Mesothelial cell of epicardium (in vitro differentiated cells): ENCODE measurements around the gene BCO1. TPM values are rescaled to one million over a fixed set of nuclear protein-coding genes. Genes with fewer than 3 reads are reported as not detected.
A peak's percentile ranks its signal among the peaks of the same experiment; 100 is the strongest.

Source experiments
- DNase-seq, 2 experiments: peaks; one replicate each; pipeline ENCODE4 v3.0.0; 2021; ENCODE audit warnings: low spot score in 2 of 2; ENCODE audit not compliant: unreplicated experiment in 2 of 2
- H3K27ac Mint-ChIP-seq: 2 replicates; pipeline ENCODE4 v1.8.0; 2021; ENCODE audit warnings: mixed read lengths
- H3K27me3 Mint-ChIP-seq: 2 replicates; pipeline ENCODE4 v1.8.0; 2021; ENCODE audit warnings: low read depth, mixed read lengths
- H3K36me3 Mint-ChIP-seq: 2 replicates; pipeline ENCODE4 v1.8.0; 2021; ENCODE audit warnings: mixed read lengths
- H3K4me1 Mint-ChIP-seq: 2 replicates; pipeline ENCODE4 v1.8.0; 2021; ENCODE audit warnings: mixed read lengths
- H3K4me3 Mint-ChIP-seq: 2 replicates; pipeline ENCODE4 v1.8.0; 2021; ENCODE audit warnings: mild to moderate bottlenecking, moderate library complexity, mixed read lengths
- H3K9me3 Mint-ChIP-seq: 2 replicates; pipeline ENCODE4 v1.8.0; 2021; ENCODE audit warnings: mixed read lengths
- total RNA-seq: library from RNA; stranded (reverse); gene quantifications from 3 replicates; pipeline ENCODE4 v1.2.1, GENCODE V29; 2021
- TF ChIP-seq, protein P1 (sequence below): fragments of 200-600 bp; sonication (generic); IDR thresholded peaks from one replicate; pipeline ENCODE4 v1.5.0; 2021; ENCODE audit warnings: antibody characterized with exemption; ENCODE audit not compliant: unreplicated experiment

The BCO1 gene
- total RNA-seq, 1 donor from 2014 or later: not detected

DNA sequence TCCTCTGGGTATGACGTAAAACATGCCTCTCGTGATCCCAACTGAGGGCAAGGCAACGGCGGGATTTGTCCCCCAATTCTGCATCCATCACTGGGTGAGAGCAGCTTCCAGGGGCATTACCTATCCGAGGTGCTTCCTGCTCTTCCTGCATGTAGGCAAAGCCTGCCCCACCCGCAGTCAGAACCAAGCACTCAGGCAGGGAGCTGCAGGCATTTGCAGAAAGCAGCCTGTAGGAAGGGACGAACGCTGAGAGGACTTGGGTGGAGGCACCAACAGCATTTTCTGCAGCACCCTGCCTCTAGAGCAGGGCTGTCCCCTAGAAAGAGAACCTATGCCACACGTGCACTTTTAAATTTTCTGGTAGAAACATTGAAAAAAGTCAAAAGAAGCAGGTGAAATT, 5.5 kb downstream of the BCO1 start:
- H3K36me3 Mint-ChIP-seq: no peaks in the 10 kb centered on the region
- no peaks in the 10 kb centered on the region for H3K27me3 Mint-ChIP-seq
- peaks cover 2% of the 10 kb centered on the region for H3K4me1 Mint-ChIP-seq
- no peak overlapping the region for H3K4me3 Mint-ChIP-seq
- TF ChIP-seq, protein P1, sequence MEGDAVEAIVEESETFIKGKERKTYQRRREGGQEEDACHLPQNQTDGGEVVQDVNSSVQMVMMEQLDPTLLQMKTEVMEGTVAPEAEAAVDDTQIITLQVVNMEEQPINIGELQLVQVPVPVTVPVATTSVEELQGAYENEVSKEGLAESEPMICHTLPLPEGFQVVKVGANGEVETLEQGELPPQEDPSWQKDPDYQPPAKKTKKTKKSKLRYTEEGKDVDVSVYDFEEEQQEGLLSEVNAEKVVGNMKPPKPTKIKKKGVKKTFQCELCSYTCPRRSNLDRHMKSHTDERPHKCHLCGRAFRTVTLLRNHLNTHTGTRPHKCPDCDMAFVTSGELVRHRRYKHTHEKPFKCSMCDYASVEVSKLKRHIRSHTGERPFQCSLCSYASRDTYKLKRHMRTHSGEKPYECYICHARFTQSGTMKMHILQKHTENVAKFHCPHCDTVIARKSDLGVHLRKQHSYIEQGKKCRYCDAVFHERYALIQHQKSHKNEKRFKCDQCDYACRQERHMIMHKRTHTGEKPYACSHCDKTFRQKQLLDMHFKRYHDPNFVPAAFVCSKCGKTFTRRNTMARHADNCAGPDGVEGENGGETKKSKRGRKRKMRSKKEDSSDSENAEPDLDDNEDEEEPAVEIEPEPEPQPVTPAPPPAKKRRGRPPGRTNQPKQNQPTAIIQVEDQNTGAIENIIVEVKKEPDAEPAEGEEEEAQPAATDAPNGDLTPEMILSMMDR: no peak
- no peak for DNase-seq
- no peaks in the 10 kb centered on the region for H3K9me3 Mint-ChIP-seq
- H3K27ac Mint-ChIP-seq: no peak overlapping the region

DNA sequence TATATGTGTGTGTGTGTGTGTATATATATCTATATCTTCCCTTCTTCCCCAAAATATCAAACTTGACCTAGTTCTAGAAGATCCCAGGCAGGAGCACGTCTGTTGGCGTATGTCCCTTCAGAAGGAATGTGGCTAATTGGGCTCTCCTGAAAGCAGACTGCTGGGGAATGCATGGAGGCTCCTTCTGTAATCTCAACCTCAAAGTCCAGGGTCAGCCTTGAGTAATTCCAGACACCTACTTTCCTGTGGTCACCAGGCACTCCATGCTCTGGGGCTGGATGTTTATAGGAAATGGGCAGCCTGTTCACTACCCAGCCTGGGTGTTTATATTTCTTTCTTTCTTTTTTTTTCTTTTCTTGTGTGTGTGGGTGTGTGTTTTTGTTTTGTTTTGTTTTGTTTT, 13.4 kb downstream of the BCO1 start:
- Mint-ChIP-seq H3K36me3 (no peaks in the 10 kb centered on the region), H3K27me3 (no peaks in the 10 kb centered on the region), H3K4me3 (no peak overlapping the region), H3K27ac (peak overlapping the region; percentile 89), H3K9me3 (no peaks in the 10 kb centered on the region), H3K4me1 (peaks cover 6% of the 10 kb centered on the region)
- no peak for DNase-seq
- TF ChIP-seq, protein P1: no peak

DNA sequence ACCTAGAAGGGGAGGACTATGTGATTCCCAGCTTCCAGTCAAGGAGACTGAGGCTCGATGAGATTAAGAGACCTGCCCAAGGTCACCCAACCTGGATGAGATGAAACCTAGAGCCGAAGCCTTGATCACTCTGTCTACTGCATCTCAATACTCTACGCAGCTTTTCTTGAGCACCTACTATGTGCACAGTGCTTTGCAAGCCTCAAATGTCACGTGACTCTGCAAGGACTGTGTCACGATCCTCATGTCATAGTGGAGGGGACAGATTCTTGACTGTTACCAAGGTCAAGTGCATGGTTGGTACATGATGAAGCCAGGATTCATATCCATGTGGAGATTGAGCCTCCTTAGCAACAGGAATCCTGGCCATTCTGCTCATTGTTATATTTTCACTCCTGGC, 14.7 kb downstream of the BCO1 start:
- Mint-ChIP-seq H3K9me3 (no peaks in the 10 kb centered on the region), H3K36me3 (no peaks in the 10 kb centered on the region), H3K27me3 (no peaks in the 10 kb centered on the region), H3K27ac (no peak overlapping the region), H3K4me1 (peaks cover 6% of the 10 kb centered on the region), H3K4me3 (no peak overlapping the region)
- DNase-seq: no peak
- TF ChIP-seq, protein P1: no peak

DNA sequence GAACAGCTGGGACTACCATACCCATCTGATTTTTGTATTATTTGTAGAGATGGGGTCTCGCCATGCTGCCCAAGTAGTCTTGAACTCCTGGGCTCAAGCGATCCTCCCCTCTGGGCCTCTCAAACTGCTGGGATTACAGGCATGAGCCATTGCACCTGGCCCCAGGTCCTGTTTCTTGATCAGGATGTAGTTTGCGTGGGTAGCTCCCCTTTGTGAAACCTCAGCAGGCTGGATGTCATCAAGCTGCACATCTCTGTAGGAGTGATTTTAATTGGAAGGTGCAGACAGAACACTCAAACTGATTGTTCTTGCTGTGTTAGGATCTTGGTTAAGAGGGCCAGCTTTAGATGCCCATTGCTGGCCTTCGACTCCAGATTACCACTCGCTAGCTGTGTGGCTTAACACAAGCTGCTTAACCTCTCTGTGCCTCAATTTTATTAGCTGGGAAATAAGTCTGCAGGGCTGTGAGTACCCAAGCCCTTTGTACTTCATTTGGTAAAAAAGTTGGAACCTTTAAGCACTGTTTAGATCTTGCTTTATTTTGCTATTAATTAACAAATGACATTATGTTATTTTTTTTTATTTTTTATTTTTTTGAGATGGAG, 16.5 kb downstream of the BCO1 start:
- Mint-ChIP-seq H3K9me3 (peaks cover 3% of the 10 kb centered on the region), H3K4me1 (peaks cover 11% of the 10 kb centered on the region), H3K36me3 (no peaks in the 10 kb centered on the region), H3K4me3 (no peak overlapping the region), H3K27ac (no peak overlapping the region), H3K27me3 (no peaks in the 10 kb centered on the region)
- DNase-seq: no peak
- TF ChIP-seq, protein P1: no peak

DNA sequence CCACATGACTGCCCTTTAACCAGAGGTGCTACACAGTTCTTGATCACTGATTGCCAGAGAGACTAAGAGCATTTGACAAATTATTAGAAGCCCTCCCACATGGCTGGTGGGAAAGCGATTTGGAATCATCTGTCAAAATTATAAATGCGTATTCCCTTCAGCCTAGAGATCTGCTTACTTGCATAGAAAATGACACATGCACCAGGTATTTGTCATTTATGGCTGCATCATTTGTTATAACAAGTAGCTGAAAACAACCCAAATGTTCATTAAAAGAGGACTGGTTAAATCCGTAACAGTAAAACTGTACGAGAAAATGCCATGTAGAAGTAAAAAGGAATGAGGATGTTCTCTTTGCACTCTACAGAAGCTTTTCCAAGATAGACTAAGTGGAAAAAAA, 21.4 kb downstream of the BCO1 start:
- Mint-ChIP-seq H3K4me1 (peaks cover 24% of the 10 kb centered on the region), H3K27ac (no peak overlapping the region), H3K9me3 (peaks cover 3% of the 10 kb centered on the region), H3K27me3 (no peaks in the 10 kb centered on the region), H3K4me3 (no peak overlapping the region), H3K36me3 (no peaks in the 10 kb centered on the region)
- TF ChIP-seq, protein P1: no peak
- DNase-seq: no peak

DNA sequence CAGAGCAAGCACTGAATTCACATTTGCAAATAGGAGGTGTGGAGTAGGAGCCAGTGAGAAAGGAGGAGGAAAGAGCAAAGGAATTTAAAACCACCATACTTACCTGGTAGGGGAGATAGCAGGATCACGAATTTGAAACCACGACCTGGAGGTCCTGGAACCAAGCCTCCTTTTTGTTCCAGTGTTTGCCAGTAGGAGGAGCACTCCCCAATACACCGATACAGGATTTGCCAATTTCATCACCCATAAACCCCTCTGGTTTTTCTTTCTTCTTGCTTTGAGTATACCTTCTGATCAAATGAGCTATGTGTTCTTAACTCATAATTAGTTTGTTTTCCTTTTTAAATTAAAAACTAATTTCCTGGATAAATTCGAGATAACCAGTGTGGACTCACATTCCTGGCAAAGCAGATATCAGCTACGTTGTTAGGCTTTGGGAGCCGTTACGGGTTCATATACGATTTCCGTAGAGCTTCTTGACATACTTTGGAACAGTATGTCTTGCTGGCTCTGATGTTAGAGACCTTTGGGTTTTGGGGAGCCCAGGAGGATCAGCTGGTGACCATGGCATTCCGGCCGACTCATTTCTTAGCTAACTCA, 22.7 kb downstream of the BCO1 start:
- TF ChIP-seq, protein P1: peak; percentile 33
- no peak for DNase-seq
- Mint-ChIP-seq H3K27ac (peak overlapping the region; percentile 25), H3K9me3 (peaks cover 8% of the 10 kb centered on the region), H3K4me3 (no peak overlapping the region), H3K36me3 (no peaks in the 10 kb centered on the region), H3K4me1 (peaks cover 31% of the 10 kb centered on the region), H3K27me3 (no peaks in the 10 kb centered on the region)
